Gastroesophageal sphincter (tissue), 4 donors: ENCODE results near the gene TMEM272. TPM values are rescaled to one million over a fixed set of nuclear protein-coding genes. Genes with fewer than 3 reads are reported as not detected.

Experiments
- ATAC-seq: fragments of 150-250 bp; one replicate; pipeline ENCODE4 v1.9.1; 2016; ENCODE audit warnings: mild to moderate bottlenecking, moderate library complexity
- H3K27ac ChIP-seq, 4 donors: fragments of 200-600 bp; sonication (generic) in 3 of 4; 1 replicate in 3 of 4; 2 replicates in 1 of 4; pipeline ENCODE4 v1.5.1; 2016 to 2019
- H3K27me3 ChIP-seq: fragments of 200-600 bp; sonication (generic); one replicate; pipeline ENCODE4 v1.5.1; 2019
- H3K36me3 ChIP-seq, 2 donors: fragments of 200-600 bp; sonication (generic); one replicate each; pipeline ENCODE4 v1.5.1; 2019; ENCODE audit warnings: control low read depth in 1 of 2
- H3K4me1 ChIP-seq, 3 donors: fragments of 200-600 bp; sonication (generic); 1 replicate in 2 of 3; 2 replicates in 1 of 3; pipeline ENCODE4 v1.5.1; 2016 to 2019; ENCODE audit warnings: control low read depth in 2 of 3
- H3K4me3 ChIP-seq, 2 donors: fragments of 200-600 bp; sonication (generic); one replicate each; pipeline ENCODE4 v1.5.1; 2019; ENCODE audit warnings: mild to moderate bottlenecking in 1 of 2, moderate library complexity in 1 of 2
- H3K9me3 ChIP-seq, 3 donors: fragments of 200-600 bp; sonication (generic); one replicate each; pipeline ENCODE4 v1.5.1; 2017 to 2019; ENCODE audit warnings: control low read depth in 2 of 3
- CTCF ChIP-seq, 4 experiments: fragments of 200-600 bp in 2 of 4; fragments of 450-650 bp in 2 of 4; sonication (generic) in 1 of 4; IDR thresholded peaks; one replicate each; pipeline ENCODE4 v1.5.1; 2017 to 2019; ENCODE audit warnings: antibody characterized with exemption in 4 of 4, mild to moderate bottlenecking in 2 of 4, moderate library complexity in 2 of 4
- EP300 ChIP-seq: sonication (generic); formaldehyde crosslinking; IDR thresholded peaks from one replicate; pipeline ENCODE4 v1.6.1; 2017; ENCODE audit warnings: antibody characterized with exemption, mild to moderate bottlenecking
- POLR2A ChIP-seq, 2 donors: fragments of 450-650 bp; IDR thresholded peaks; one replicate each; pipeline ENCODE4 v1.6.1; 2017; ENCODE audit warnings: antibody characterized with exemption in 2 of 2, mild to moderate bottlenecking in 2 of 2, moderate library complexity in 1 of 2
- POLR2AphosphoS5 ChIP-seq: sonication (generic); formaldehyde crosslinking; IDR thresholded peaks from one replicate; pipeline ENCODE4 v1.6.1; 2017; ENCODE audit warnings: antibody characterized with exemption
- WGBS, 2 donors: methylation state at CpG; one replicate each; pipeline ENCODE4 v1.1.5; 2018; ENCODE audit warnings: low coverage in 1 of 2; 5-methylcytosine and 5-hydroxymethylcytosine counted together
- total RNA-seq, 4 donors: library from RNA; depleted of rRNA; stranded (reverse); fragments of >200 nt; gene quantifications; one replicate each; pipeline ENCODE4 v1.1.0, GENCODE V29; 2016

TMEM272 gene
- total RNA-seq, 4 donors from 2014 or later, result 0.13 to 0.15 TPM; not detected in 2

DNA sequence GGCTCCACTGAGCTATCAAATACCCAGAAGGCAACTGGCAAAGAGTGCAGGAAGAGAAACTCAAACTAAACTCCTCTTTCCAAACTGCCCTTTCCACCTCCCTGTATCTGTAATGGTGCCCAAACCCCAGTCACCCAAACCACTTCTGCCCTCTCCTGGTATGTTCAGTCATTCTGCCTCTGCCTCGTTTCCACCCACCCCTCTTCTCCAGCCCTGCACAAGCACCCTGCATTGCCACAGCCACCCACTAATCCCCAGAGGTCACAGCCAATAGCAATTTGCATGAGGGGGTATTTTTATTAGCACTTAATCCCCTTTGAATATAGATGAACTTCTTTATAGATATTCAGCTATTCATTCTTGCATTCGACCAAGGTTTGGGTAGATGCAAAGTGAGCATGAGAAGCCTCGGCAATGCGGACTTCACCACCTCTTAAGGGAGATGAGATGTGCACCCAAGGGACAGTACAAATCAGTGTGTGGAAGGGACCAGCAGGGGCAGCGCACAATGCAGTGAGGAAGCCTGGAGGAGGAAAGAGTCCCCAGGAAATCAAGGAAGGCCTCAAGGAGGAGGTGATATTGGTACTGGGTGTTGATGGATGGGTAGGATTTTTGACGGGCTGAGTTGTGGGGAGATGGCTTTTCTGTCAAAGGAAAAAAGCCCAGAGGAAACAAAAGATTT is 12.4 kb downstream of the TMEM272 start:
- 59 to 70% methylated on average over 6 of the region's 6 CpGs for WGBS, 2 donors
- TF ChIP-seq POLR2A (IDR thresholded peaks at IDR 0.05) (no peak), CTCF (IDR thresholded peaks at IDR 0.05) (peak in 3 of 4 experiments; percentile 24 to 51 (median 34))
- no peak overlapping the region for H3K4me3 ChIP-seq
- H3K9me3 ChIP-seq, result no peaks in the 10 kb centered on the region
- H3K4me1 ChIP-seq, result peaks cover 0 to 5% (median 0%) of the 10 kb centered on the region in 3 donors
- no peak overlapping the region for H3K27ac ChIP-seq
- ATAC-seq, result peak; percentile 73
- H3K36me3 ChIP-seq, result no peaks in the 10 kb centered on the region
- no peaks in the 10 kb centered on the region for H3K27me3 ChIP-seq

DNA sequence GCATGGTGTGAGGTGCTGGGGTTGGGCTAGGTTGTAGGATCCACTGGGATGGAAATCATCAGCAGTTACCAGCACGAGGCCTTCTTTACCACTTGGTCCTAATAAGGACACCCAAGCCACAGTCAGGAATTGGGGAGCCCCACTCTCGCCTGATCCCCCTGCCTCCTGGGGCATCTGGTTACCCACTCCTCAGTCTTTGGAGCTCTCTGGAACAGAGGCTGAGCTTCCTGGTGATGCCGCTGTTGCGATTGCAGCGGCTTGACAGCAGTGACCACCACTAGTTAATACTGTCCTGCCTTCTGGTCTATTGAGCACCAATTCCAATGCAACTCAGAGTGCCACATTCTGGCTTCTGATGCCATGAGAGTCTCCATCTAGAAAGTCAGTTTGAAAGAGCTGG is 13.5 kb downstream of the TMEM272 start:
- Histone ChIP-seq H3K4me3 (no peak overlapping the region), H3K36me3 (no peaks in the 10 kb centered on the region), H3K27me3 (no peaks in the 10 kb centered on the region), H3K4me1 (peaks cover 0 to 14% (median 5%) of the 10 kb centered on the region in 3 donors), H3K27ac (no peak overlapping the region), H3K9me3 (no peaks in the 10 kb centered on the region)
- TF ChIP-seq POLR2A (IDR thresholded peaks at IDR 0.05), result no peak
- TF ChIP-seq POLR2AphosphoS5, result no peak
- no peak for TF ChIP-seq CTCF (IDR thresholded peaks at IDR 0.05)
- no peak for TF ChIP-seq EP300
- 80% methylated on average over 2 of the region's 5 CpGs; no CpG with 5 or more reads in 1 of the 2 donors for WGBS, 2 donors
- no peak for ATAC-seq

GRCh38 chr13:51829568-51829899 is 15.4 kb downstream of the TMEM272 start:
- Histone ChIP-seq H3K27ac (no peak overlapping the region), H3K27me3 (no peaks in the 10 kb centered on the region), H3K4me3 (no peak overlapping the region), H3K4me1 (peaks cover 0 to 34% (median 10%) of the 10 kb centered on the region in 3 donors), H3K36me3 (no peaks in the 10 kb centered on the region), H3K9me3 (no peaks in the 10 kb centered on the region)
- TF ChIP-seq CTCF (IDR thresholded peaks at IDR 0.05), result no peak
- TF ChIP-seq POLR2AphosphoS5, result no peak
- TF ChIP-seq POLR2A (IDR thresholded peaks at IDR 0.05), result no peak
- no peak for TF ChIP-seq EP300
- WGBS, 2 donors, result 95 to 100% methylated on average over 1 to 2 of the region's 2 CpGs
- no peak for ATAC-seq

DNA sequence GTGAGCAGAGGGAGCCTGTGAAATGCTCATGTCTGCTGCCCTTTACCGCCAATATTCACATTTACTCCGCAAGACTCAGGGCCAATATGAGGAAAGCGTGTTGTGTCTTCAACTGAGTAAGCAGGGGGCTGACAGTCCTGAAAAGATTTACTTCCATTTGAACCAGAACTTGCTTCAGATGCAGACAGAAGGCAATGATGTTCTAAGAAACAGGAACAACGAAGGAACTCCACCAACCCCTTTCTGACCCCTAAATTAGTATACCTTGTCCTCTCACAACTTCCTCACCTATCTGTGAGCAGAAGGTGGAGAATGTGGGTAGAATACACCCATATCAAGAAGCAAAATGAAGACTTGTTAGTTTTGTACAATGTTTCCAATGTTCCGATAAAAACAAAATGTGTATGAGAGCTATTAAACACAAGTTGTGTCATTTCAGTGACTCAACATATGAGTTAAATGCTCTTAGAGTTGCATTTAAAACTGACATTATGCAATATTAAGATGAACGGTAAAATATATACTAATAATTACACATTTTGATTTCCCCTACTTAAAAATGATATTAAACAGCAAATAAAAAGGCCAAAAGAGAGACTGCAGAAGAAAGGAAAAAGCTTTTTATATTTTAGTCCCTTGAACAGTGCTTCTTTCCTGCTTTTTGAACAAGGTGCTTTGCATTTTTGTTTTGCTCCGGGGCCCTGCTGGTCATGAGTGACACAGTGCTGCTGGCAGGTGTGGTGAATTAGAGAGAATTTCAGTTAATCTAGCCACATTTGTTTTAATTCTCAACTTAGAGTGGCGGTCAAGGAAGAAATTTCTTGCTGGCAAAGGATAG is 16.0 kb downstream of the TMEM272 start:
- H3K27ac ChIP-seq, result no peak overlapping the region
- no peak overlapping the region for H3K4me3 ChIP-seq
- H3K9me3 ChIP-seq, result no peaks in the 10 kb centered on the region
- no peaks in the 10 kb centered on the region for H3K27me3 ChIP-seq
- no peak for ATAC-seq
- 89 to 90% methylated on average over 7 to 8 of the region's 8 CpGs for WGBS, 2 donors
- no peak for TF ChIP-seq CTCF (IDR thresholded peaks at IDR 0.05)
- no peak for TF ChIP-seq POLR2AphosphoS5
- TF ChIP-seq POLR2A (IDR thresholded peaks at IDR 0.05), result no peak
- no peak for TF ChIP-seq EP300
- H3K36me3 ChIP-seq, result no peaks in the 10 kb centered on the region
- H3K4me1 ChIP-seq, result peaks cover 0 to 34% (median 10%) of the 10 kb centered on the region in 3 donors
